Measurements from ENCODE around the gene NADK2. TPM values are rescaled to one million over a fixed set of nuclear protein-coding genes. Genes with fewer than 3 reads are reported as not detected.
"Not testable (repeated sequence)": the region's sequence is repeated elsewhere in the genome, so short reads cannot be mapped to it uniquely, and the experiment has no call there.

The NADK2 gene
- total and polyA plus RNA-seq, 11 donors: 10.4 to 41.8 (median 35.8) TPM

DNA sequence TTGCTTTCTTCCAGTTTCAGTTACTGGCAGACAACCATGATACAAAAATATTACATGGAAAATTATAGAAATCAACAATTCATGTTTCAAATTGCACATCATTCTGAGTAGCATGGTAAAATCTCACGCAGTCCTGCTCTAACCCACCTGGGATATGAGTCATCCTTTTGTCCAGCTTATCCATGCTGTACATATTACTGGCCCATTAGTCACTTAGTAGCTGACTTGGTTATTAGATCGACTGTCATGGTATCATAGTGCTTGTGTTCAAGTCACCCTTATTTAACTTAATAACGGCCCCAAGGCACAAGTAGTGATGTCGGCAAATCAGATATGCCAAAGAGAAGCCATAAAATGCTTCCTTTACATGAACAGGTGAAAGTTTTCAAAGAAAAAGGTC, 41.2 kb downstream of the NADK2 start:
- Histone ChIP-seq H3K4me1 (peaks cover 0 to 24% (median 3%) of the 10 kb centered on the region in 12 donors), H3K27ac (no peak overlapping the region), H3K4me3 (no peak overlapping the region), H3K27me3 (no peaks in the 10 kb centered on the region), H3K36me3 (peaks cover 3 to 87% (median 52%) of the 10 kb centered on the region in 9 donors), H3K9me3 (no peaks in the 10 kb centered on the region)
- no peak for TF ChIP-seq POLR2A (IDR thresholded peaks at IDR 0.05)
- TF ChIP-seq, protein P1, sequence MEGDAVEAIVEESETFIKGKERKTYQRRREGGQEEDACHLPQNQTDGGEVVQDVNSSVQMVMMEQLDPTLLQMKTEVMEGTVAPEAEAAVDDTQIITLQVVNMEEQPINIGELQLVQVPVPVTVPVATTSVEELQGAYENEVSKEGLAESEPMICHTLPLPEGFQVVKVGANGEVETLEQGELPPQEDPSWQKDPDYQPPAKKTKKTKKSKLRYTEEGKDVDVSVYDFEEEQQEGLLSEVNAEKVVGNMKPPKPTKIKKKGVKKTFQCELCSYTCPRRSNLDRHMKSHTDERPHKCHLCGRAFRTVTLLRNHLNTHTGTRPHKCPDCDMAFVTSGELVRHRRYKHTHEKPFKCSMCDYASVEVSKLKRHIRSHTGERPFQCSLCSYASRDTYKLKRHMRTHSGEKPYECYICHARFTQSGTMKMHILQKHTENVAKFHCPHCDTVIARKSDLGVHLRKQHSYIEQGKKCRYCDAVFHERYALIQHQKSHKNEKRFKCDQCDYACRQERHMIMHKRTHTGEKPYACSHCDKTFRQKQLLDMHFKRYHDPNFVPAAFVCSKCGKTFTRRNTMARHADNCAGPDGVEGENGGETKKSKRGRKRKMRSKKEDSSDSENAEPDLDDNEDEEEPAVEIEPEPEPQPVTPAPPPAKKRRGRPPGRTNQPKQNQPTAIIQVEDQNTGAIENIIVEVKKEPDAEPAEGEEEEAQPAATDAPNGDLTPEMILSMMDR (IDR thresholded peaks at IDR 0.05): no peak
- WGBS, 4 donors: 79 to 82% (median 81%) methylated on average over 4 of the region's 4 CpGs
- intact Hi-C loops (cut with DNase I): no loop called here
- DNase-seq (no peak), ATAC-seq (no peak)

DNA sequence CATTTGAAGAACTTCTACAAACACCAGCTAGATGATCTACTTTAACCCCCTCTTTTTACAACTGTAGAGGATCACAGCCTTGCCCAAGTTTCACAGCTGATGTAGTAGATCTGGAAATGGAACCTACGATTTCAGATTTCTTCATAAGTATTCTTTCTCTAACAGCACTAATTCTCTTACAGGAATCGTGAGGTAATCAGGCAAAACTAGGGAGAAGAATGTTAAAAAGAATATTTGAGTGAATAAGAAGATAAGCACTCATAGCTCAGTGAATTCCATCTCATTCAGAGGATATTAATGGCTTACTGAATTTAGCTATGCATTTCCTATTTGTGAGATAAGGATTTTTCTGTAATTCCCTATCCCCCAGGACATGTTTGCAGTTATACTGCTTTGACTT, 42.1 kb downstream of the NADK2 start:
- intact Hi-C loops (cut with DNase I): no loop called here
- Histone ChIP-seq H3K4me1 (peaks cover 0 to 24% (median 3%) of the 10 kb centered on the region in 12 donors), H3K4me3 (no peak overlapping the region), H3K36me3 (peaks cover 3 to 88% (median 58%) of the 10 kb centered on the region in 9 donors), H3K27ac (no peak overlapping the region), H3K9me3 (no peaks in the 10 kb centered on the region), H3K27me3 (no peaks in the 10 kb centered on the region)
- TF ChIP-seq POLR2A (IDR thresholded peaks at IDR 0.05): no peak
- TF ChIP-seq, protein P1 (IDR thresholded peaks at IDR 0.05): no peak
- 63 to 73% (median 70%) methylated on average over 2 of the region's 2 CpGs for WGBS, 4 donors
- ATAC-seq (no peak), DNase-seq (no peak)

DNA sequence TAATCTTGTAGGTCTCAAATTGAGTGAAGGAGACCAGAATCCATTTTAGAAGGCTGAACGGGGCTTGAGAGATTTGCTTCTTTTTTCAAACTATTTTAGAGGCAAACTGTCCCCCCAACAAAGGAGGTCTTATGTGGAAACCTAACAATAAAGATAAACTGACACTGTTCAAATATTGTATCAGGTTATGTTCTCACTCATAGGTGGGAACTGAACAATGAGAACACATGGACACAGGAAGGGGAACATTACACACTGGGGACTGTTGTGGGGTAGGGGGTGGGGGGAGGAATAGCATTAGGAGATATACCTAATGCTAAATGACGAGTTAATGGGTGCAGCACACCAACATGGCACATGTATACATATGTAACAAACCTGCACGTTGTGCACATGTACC, 42.9 kb downstream of the NADK2 start:
- H3K9me3 ChIP-seq; H3K4me3 ChIP-seq; intact Hi-C loops (cut with DNase I); H3K27me3 ChIP-seq; ATAC-seq; H3K27ac ChIP-seq; DNase-seq: not testable (repeated sequence)
- 89 to 95% (median 92%) methylated on average over 2 to 3 of the region's 3 CpGs for WGBS, 4 donors
- peaks cover 3 to 96% (median 64%) of the 10 kb centered on the region in 9 donors for H3K36me3 ChIP-seq
- H3K4me1 ChIP-seq: peaks cover 0 to 17% (median 3%) of the 10 kb centered on the region in 12 donors

DNA sequence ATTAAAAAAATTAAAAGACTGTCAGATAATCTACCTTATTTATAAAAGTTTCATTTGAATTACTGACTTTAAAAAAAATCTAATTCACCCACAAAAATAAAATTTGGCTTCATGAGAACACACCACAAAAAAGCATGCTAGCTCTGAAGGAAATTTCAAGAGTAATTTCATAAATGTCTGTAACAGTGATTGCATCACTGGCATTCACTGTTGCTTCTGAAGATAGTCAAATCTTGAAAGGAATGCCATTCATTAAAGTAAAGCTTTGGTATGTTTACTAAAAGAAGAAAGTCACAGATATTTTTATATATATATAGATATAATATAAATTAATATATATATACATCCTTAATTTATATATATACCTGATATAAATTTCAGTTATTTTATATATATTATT, 43.4 kb downstream of the NADK2 start:
- TF ChIP-seq POLR2A (IDR thresholded peaks at IDR 0.05): no peak
- TF ChIP-seq, protein P1 (IDR thresholded peaks at IDR 0.05): no peak
- no peaks in the 10 kb centered on the region for H3K9me3 ChIP-seq
- no peak overlapping the region for H3K4me3 ChIP-seq
- no peak for ATAC-seq
- H3K27me3 ChIP-seq: no peaks in the 10 kb centered on the region
- peaks cover 0 to 12% (median 3%) of the 10 kb centered on the region in 12 donors for H3K4me1 ChIP-seq
- intact Hi-C loops (cut with DNase I): no loop called here
- no peak for DNase-seq
- peaks cover 3 to 95% (median 64%) of the 10 kb centered on the region in 9 donors for H3K36me3 ChIP-seq
- H3K27ac ChIP-seq: no peak overlapping the region

DNA sequence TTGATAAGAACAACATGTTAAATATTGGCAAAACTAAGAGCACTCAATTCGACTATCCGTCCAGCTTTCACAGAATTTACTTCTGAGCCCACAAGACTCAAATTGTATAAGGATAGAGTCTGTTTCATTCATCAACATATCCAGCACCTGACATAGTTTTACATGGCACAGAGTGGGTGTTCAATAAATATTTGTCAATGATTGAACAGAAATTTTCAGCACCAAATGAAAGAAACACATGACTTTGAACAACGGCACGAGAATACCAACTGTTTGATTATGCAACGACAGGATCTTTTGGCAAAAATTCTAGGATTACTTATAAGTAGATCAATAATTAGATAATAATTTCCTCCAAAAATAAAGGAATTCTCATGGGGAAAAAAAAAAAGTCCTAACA, 48.0 kb downstream of the NADK2 start:
- Histone ChIP-seq H3K4me3 (no peak overlapping the region), H3K9me3 (peaks cover 0 to 18% (median 7%) of the 10 kb centered on the region in 12 donors), H3K36me3 (peaks cover 3 to 79% (median 60%) of the 10 kb centered on the region in 9 donors), H3K4me1 (no peaks in the 10 kb centered on the region), H3K27me3 (no peaks in the 10 kb centered on the region), H3K27ac (no peak overlapping the region)
- DNase-seq (no peak), ATAC-seq (no peak)
- TF ChIP-seq POLR2A (IDR thresholded peaks at IDR 0.05): no peak
- TF ChIP-seq, protein P1 (IDR thresholded peaks at IDR 0.05): no peak
- WGBS, 4 donors: 94 to 98% (median 96%) methylated on average over 5 of the region's 5 CpGs
- intact Hi-C loops (cut with DNase I): no loop called here

DNA sequence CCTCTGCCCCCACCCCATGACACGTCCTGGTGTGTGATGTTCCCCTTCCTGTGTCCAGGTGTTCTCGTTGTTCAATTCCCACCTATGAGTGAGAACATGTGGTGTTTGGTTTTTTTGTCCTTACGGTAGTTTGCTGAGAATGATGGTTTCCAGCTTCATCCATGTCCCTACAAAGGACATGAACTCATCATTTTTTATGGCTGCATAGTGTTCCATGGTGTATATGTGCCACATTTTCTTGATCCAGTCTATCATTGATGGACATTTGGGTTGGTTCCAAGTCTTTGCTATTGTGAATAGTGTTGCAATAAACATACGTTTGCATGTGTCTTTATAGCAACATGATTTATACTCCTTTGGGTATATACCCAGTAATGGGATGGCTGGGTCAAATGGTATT, 57.3 kb downstream of the NADK2 start:
- intact Hi-C loops (cut with DNase I): loop anchor here in 1 of 10 donors (10.0 kb wide), 1 partner anchor 120 kb away; the partner anchor contains the start of gene RANBP3L
- H3K36me3 ChIP-seq: peaks cover 0 to 45% (median 36%) of the 10 kb centered on the region in 9 donors

More for the DNA sequence above, 57.3 kb downstream of the NADK2 start:
- not testable (repeated sequence) for H3K27ac ChIP-seq, ATAC-seq, H3K4me3 ChIP-seq, DNase-seq, H3K4me1 ChIP-seq, H3K27me3 ChIP-seq
- 69 to 100% (median 96%) methylated on average over 3 to 4 of the region's 4 CpGs for WGBS, 4 donors
- peaks cover 0 to 12% (median under 1%) of the 10 kb centered on the region in 12 donors for H3K9me3 ChIP-seq

All from heart left ventricle (tissue), 16 donors.